Liver (tissue), 9 donors: ENCODE data around the gene ALDH2. TPM values are rescaled to one million over a fixed set of nuclear protein-coding genes. Genes with fewer than 3 reads are reported as not detected.

ENCODE experiments used
- DNase-seq: peaks from one replicate; pipeline ENCODE4 v3.0.0-alpha.2; 2017; ENCODE audit warnings: low spot score
- H3K27ac ChIP-seq, 2 donors: one replicate each; pipeline ENCODE4 v1.7.0; 2013; ENCODE audit warnings: inconsistent platforms in 2 of 2, low read length in 2 of 2, control low read depth in 1 of 2, low read depth in 1 of 2, mild to moderate bottlenecking in 1 of 2
- H3K27me3 ChIP-seq, 4 donors: one replicate each; pipeline versions ENCODE4 v1.6.1 to v1.7.0; 2013; ENCODE audit warnings: low read length in 3 of 4, inconsistent platforms in 1 of 4, mild to moderate bottlenecking in 1 of 4, moderate library complexity in 1 of 4; ENCODE audit not compliant: control insufficient read depth in 4 of 4, insufficient read depth in 4 of 4
- H3K36me3 ChIP-seq, 4 donors: one replicate each; pipeline versions ENCODE4 v1.6.1 to v1.7.0; 2013; ENCODE audit warnings: low read length in 3 of 4, mild to moderate bottlenecking in 3 of 4, low read depth in 1 of 4, moderate library complexity in 1 of 4; ENCODE audit not compliant: control insufficient read depth in 4 of 4, insufficient read depth in 3 of 4
- H3K4me1 ChIP-seq, 4 donors: one replicate each; pipeline versions ENCODE4 v1.6.1 to v1.7.0; 2013; ENCODE audit warnings: low read length in 3 of 4, mild to moderate bottlenecking in 3 of 4, moderate library complexity in 1 of 4; ENCODE audit not compliant: control insufficient read depth in 4 of 4, insufficient read depth in 4 of 4
- H3K4me3 ChIP-seq, 3 donors: one replicate each; pipeline versions ENCODE4 v1.6.1 to v1.7.0; 2013; ENCODE audit warnings: low read length in 3 of 3, control low read depth in 1 of 3, low read depth in 1 of 3, mild to moderate bottlenecking in 1 of 3
- H3K9ac ChIP-seq, 2 donors: one replicate each; pipeline ENCODE4 v1.7.0; 2013; ENCODE audit warnings: low read length in 2 of 2, mild to moderate bottlenecking in 2 of 2, moderate library complexity in 2 of 2, control low read depth in 1 of 2, low read depth in 1 of 2
- H3K9me3 ChIP-seq, 4 donors: one replicate each; pipeline versions ENCODE4 v1.6.1 to v1.7.0; 2013; ENCODE audit warnings: low read length in 3 of 4; ENCODE audit not compliant: control insufficient read depth in 4 of 4
- ATF3 ChIP-seq: IDR thresholded peaks from 2 replicates; pipeline ENCODE4 v1.6.1; 2016; ENCODE audit warnings: antibody characterized with exemption
- CTCF ChIP-seq: fragments of 150-350 bp; IDR thresholded peaks from 2 replicates; pipeline ENCODE4 v1.5.1; 2017; ENCODE audit warnings: improper control_type of control experiment, low read depth, low read length; ENCODE audit not compliant: missing input control
- EGR1 ChIP-seq, 2 donors: IDR thresholded peaks; 2 replicates each; pipeline ENCODE4 v1.6.1; 2016 to 2018; ENCODE audit warnings: antibody characterized with exemption in 2 of 2, low read depth in 2 of 2
- FOXA1 ChIP-seq: IDR thresholded peaks from 2 replicates; pipeline ENCODE4 v1.6.1; 2016; ENCODE audit warnings: antibody characterized with exemption
- FOXA2 ChIP-seq: IDR thresholded peaks from 2 replicates; pipeline ENCODE4 v1.6.1; 2016; ENCODE audit warnings: antibody characterized with exemption
- GABPA ChIP-seq, 2 donors: IDR thresholded peaks in 1 of 2; conservative IDR thresholded peaks in 1 of 2; 2 replicates each; pipeline ENCODE4 v1.6.1; 2016; ENCODE audit warnings: antibody characterized with exemption in 2 of 2, mild to moderate bottlenecking in 1 of 2, moderate library complexity in 1 of 2
- HNF4A ChIP-seq, 2 donors: conservative IDR thresholded peaks; 2 replicates each; pipeline ENCODE4 v1.6.1; 2016; ENCODE audit warnings: antibody characterized with exemption in 2 of 2, mild to moderate bottlenecking in 2 of 2
- HNF4G ChIP-seq: IDR thresholded peaks from 2 replicates; pipeline ENCODE4 v1.6.1; 2016; ENCODE audit warnings: antibody characterized with exemption
- JUND ChIP-seq, 2 donors: IDR thresholded peaks; 2 replicates each; pipeline ENCODE4 v1.6.1; 2016; ENCODE audit warnings: antibody characterized with exemption in 2 of 2
- MAX ChIP-seq: IDR thresholded peaks from 2 replicates; pipeline ENCODE4 v1.6.1; 2016; ENCODE audit warnings: antibody characterized with exemption
- NR2F2 ChIP-seq: IDR thresholded peaks from 2 replicates; pipeline ENCODE4 v1.6.1; 2016; ENCODE audit warnings: antibody characterized with exemption
- RAD21 ChIP-seq, 2 donors: IDR thresholded peaks; 2 replicates each; pipeline ENCODE4 v1.6.1; 2016; ENCODE audit warnings: antibody characterized with exemption in 2 of 2, mild to moderate bottlenecking in 2 of 2
- REST ChIP-seq: IDR thresholded peaks from 2 replicates; pipeline ENCODE4 v1.6.1; 2016; ENCODE audit warnings: antibody characterized with exemption, mild to moderate bottlenecking
- RXRA ChIP-seq, 2 donors: IDR thresholded peaks; 2 replicates each; pipeline ENCODE4 v1.6.1; 2017 to 2018; ENCODE audit warnings: antibody characterized with exemption in 2 of 2, mild to moderate bottlenecking in 1 of 2
- SP1 ChIP-seq: IDR thresholded peaks from 2 replicates; pipeline ENCODE4 v1.6.1; 2018; ENCODE audit warnings: antibody characterized with exemption, mild to moderate bottlenecking
- TAF1 ChIP-seq: conservative IDR thresholded peaks from 2 replicates; pipeline ENCODE4 v1.6.1; 2016; ENCODE audit warnings: antibody characterized with exemption, mild to moderate bottlenecking
- YY1 ChIP-seq: IDR thresholded peaks from 2 replicates; pipeline ENCODE4 v1.6.1; 2016; ENCODE audit warnings: antibody characterized with exemption, mild to moderate bottlenecking
- ZBTB33 ChIP-seq: IDR thresholded peaks from 2 replicates; pipeline ENCODE4 v1.6.1; 2016; ENCODE audit warnings: antibody characterized with exemption
- WGBS: extraction: QIAGEN DNeasy Blood & Tissue Kit; methylation state at CpG from one replicate; pipeline ENCODE4 v1.1.7; 2013; 5-methylcytosine and 5-hydroxymethylcytosine counted together
- polyA plus RNA-seq, 2 donors: library from polyadenylated mRNA; stranded (reverse) in 1 of 2; unstranded in 1 of 2; fragments of 200-250 nt in 1 of 2; fragments of >200 nt in 1 of 2; fragmentation: Nextera tagmentation in 1 of 2; extraction: Ambion mirVana in 1 of 2; gene quantifications; one replicate each; pipeline versions ENCODE4 v1.2.1 to v1.2.3, GENCODE V29; 2013 to 2015
- total RNA-seq, 2 donors: library from RNA; depleted of rRNA; stranded (reverse); fragments of >200 nt; gene quantifications; one replicate each; pipeline ENCODE4 v1.2.3, GENCODE V29; 2014
- donor health status: healthy.
- donor health status: healthy.
- donor health status: healthy.
- donor health status: healthy.
- donor health status: healthy.

Gene ALDH2
- total and polyA plus RNA-seq, 4 donors, result 93.1 to 849 (median 573) TPM

GRCh38 chr12:111761099-111761498 is 5.6 kb upstream of the ALDH2 start:
- Histone ChIP-seq H3K4me3 (no peak overlapping the region), H3K4me1 (peaks cover 15 to 28% (median 21%) of the 10 kb centered on the region in 4 donors), H3K9me3 (no peaks in the 10 kb centered on the region), H3K9ac (no peak overlapping the region), H3K36me3 (peaks cover 0 to 2% (median 0%) of the 10 kb centered on the region in 4 donors), H3K27me3 (no peaks in the 10 kb centered on the region), H3K27ac (no peak overlapping the region)
- WGBS, result 56% methylated on average over 5 of the region's 5 CpGs
- no peak for DNase-seq
- no peak for TF ChIP-seq SP1
- TF ChIP-seq HNF4G, result no peak
- peak in 1 of 2 donors; percentile 41 for TF ChIP-seq RAD21 (IDR thresholded peaks at IDR 0.05)
- no peak for TF ChIP-seq ATF3
- no peak for TF ChIP-seq GABPA (IDR thresholded peaks at IDR 0.05 in 1 of 2, conservative IDR thresholded peaks at IDR 0.05 in 1 of 2)
- no peak for TF ChIP-seq EGR1 (IDR thresholded peaks at IDR 0.05; ENCODE audit: low read depth in 2 of 2)
- peak in 1 of 2 donors; percentile 18 for TF ChIP-seq HNF4A (conservative IDR thresholded peaks at IDR 0.05)
- no peak for TF ChIP-seq MAX
- no peak for TF ChIP-seq REST
- no peak for TF ChIP-seq JUND (IDR thresholded peaks at IDR 0.05)
- no peak for TF ChIP-seq NR2F2
- TF ChIP-seq TAF1, result no peak
- peak; percentile 50 for TF ChIP-seq FOXA2
- no peak for TF ChIP-seq ZBTB33
- TF ChIP-seq CTCF, result no peak
- peak in 1 of 2 donors; percentile 17 for TF ChIP-seq RXRA (IDR thresholded peaks at IDR 0.05)
- TF ChIP-seq FOXA1, result no peak
- TF ChIP-seq YY1, result no peak
